Mammary epithelial cell (primary cell): ENCODE results near the gene ATG4B.

Experiments
- CTCF ChIP-seq, 2 donors: IDR thresholded peaks in 1 of 2; conservative IDR thresholded peaks in 1 of 2; 2 replicates each; pipeline ENCODE4 v1.5.1; 2011 to 2012; ENCODE audit warnings: inconsistent platforms in 2 of 2, low read length in 2 of 2, mild to moderate bottlenecking in 2 of 2, control low read depth in 1 of 2, low read depth in 1 of 2; ENCODE audit not compliant: insufficient read depth in 1 of 2; ENCODE audit errors: extremely low read depth in 1 of 2
- EZH2 ChIP-seq: IDR thresholded peaks from 2 replicates; pipeline ENCODE4 v1.6.1; 2012; ENCODE audit warnings: low read length, inconsistent platforms, borderline replicate concordance

GRCh38 chr2:241637795-241638660, 535 bp downstream of the ATG4B start:
- TF ChIP-seq CTCF (conservative IDR thresholded peaks at IDR 0.05 in 1 of 2, IDR thresholded peaks at IDR 0.05 in 1 of 2; ENCODE audit: extremely low read depth in 1 of 2, insufficient read depth in 1 of 2, low read depth in 1 of 2, low read length in 2 of 2) (no peak), EZH2 (no peak)
